ENCODE results near the gene CBY2. TPM values are rescaled to one million over a fixed set of nuclear protein-coding genes. Genes with fewer than 3 reads are reported as not detected.

The CBY2 gene
- total RNA-seq, 4 donors from 2014 or later, result not detected

GRCh38 chr13:45691251-45691650 is 10.9 kb upstream of the CBY2 start:
- TF ChIP-seq POLR2AphosphoS5 (IDR thresholded peaks at IDR 0.05) (no peak), POLR2A (IDR thresholded peaks at IDR 0.05) (no peak), CTCF (IDR thresholded peaks at IDR 0.05) (no peak), EP300 (IDR thresholded peaks at IDR 0.05) (no peak)
- Histone ChIP-seq H3K4me1 (no peaks in the 10 kb centered on the region), H3K9me3 (peaks cover 0 to 10% (median 0%) of the 10 kb centered on the region in 3 donors), H3K27ac (no peak overlapping the region), H3K36me3 (no peaks in the 10 kb centered on the region), H3K4me3 (no peak overlapping the region), H3K27me3 (peaks cover 5% of the 10 kb centered on the region)
- 50 to 87% methylated on average over 1 to 4 of the region's 4 CpGs for WGBS, 2 donors (ENCODE audit: low coverage in 1 of 2)
- ATAC-seq, result no peak

DNA sequence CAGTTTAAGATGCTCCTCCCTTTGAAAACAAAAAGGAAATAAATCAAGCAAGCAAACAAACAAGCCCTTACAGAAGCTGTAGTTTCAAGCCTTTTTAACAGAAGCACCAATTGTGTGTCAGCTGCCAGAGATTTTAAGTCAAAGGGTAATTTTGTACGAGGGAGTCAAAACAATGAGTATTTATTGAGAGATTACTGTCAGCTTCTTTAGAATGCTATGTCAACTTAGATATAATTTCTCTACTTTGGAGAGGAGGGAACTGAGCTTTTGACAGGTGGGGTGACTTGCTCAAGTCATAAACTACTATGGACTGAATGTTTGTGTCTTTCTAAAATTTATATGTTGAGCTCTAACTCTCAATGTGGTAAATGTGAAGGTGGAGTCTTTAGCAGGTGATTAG is 10.5 kb upstream of the CBY2 start:
- TF ChIP-seq CTCF (IDR thresholded peaks at IDR 0.05) (no peak), EP300 (IDR thresholded peaks at IDR 0.05) (no peak), POLR2A (IDR thresholded peaks at IDR 0.05) (no peak), POLR2AphosphoS5 (IDR thresholded peaks at IDR 0.05) (no peak)
- Histone ChIP-seq H3K4me3 (no peak overlapping the region), H3K4me1 (no peaks in the 10 kb centered on the region), H3K27ac (no peak overlapping the region), H3K9me3 (peaks cover 0 to 10% (median 0%) of the 10 kb centered on the region in 3 donors), H3K27me3 (peaks cover 5% of the 10 kb centered on the region), H3K36me3 (no peaks in the 10 kb centered on the region)
- ATAC-seq, result no peak
- 57 to 62% methylated on average over 1 of the region's 1 CpG for WGBS, 2 donors (ENCODE audit: low coverage in 1 of 2)

DNA sequence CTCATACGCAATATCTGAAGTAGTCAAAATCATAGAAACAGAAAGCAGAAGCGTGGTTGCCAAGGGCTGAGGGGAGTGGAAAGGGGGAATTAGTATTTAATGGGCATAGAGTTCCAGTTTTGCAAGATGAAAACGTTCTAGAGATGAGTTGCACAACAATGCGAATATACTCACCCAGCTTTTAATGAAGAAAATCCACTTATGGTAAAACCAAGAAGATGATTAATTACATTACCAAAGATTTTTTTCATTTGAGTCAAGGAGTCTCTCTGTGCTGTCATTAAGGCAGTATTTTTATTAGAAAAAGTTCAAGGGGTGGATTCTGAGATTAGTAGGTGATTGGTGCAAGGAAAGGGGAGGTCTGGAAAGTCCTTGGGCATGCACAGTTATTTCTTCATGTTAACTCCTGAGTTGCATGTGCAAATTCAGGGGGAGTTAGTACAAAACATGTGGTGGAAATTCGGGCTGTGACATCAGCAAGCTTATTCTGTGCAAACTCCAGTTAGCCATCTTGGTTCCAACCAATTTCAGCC is 6.9 kb upstream of the CBY2 start:
- Histone ChIP-seq H3K4me3 (no peak overlapping the region), H3K27ac (no peak overlapping the region), H3K27me3 (peaks cover 5% of the 10 kb centered on the region), H3K4me1 (no peaks in the 10 kb centered on the region), H3K9me3 (peaks cover 0 to 10% (median 0%) of the 10 kb centered on the region in 3 donors), H3K36me3 (no peaks in the 10 kb centered on the region)
- no peak for ATAC-seq
- TF ChIP-seq POLR2A (IDR thresholded peaks at IDR 0.05) (no peak), CTCF (IDR thresholded peaks at IDR 0.05) (no peak), POLR2AphosphoS5 (IDR thresholded peaks at IDR 0.05) (no peak), EP300 (IDR thresholded peaks at IDR 0.05) (no peak)
- 69 to 75% methylated on average over 5 of the region's 5 CpGs for WGBS, 2 donors (ENCODE audit: low coverage in 1 of 2)

DNA sequence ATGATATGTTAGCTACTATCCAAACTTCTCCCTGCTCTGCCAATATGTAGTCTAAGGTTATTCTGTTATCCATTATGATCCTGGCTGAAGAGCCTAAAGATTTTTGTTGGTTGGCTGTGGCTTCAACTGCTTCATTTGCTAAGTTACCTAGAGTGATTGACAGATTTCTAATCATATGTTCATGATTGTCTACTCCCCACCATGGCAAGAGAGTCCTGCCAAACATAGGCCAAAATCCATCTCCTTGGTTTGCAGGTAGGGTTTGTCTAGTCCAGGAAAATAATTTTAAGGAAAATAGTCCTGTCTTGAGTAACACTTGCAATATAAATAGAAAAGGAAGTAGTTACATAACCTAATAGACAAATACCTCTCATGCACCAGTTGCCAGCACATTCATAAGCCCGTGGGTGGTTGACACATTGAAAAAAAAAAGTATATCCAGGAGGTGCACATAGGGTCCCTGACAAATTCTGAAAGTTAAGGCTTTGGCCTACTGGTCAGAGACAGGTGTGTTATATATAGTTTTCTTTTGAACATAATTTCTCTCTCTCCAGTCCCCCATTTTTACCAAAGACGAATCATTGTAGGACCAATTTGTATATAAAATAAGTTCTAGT is 5.4 kb upstream of the CBY2 start:
- peaks cover 5% of the 10 kb centered on the region for H3K27me3 ChIP-seq
- ATAC-seq, result no peak
- H3K4me1 ChIP-seq, result no peaks in the 10 kb centered on the region
- TF ChIP-seq EP300 (IDR thresholded peaks at IDR 0.05), result no peak
- TF ChIP-seq POLR2AphosphoS5 (IDR thresholded peaks at IDR 0.05), result no peak
- no peak for TF ChIP-seq POLR2A (IDR thresholded peaks at IDR 0.05)
- TF ChIP-seq CTCF (IDR thresholded peaks at IDR 0.05), result no peak
- no peaks in the 10 kb centered on the region for H3K36me3 ChIP-seq
- H3K9me3 ChIP-seq, result peaks cover 0 to 8% (median 0%) of the 10 kb centered on the region in 3 donors
- 64 to 71% methylated on average over 2 of the region's 2 CpGs for WGBS, 2 donors (ENCODE audit: low coverage in 1 of 2)
- H3K4me3 ChIP-seq, result no peak overlapping the region
- H3K27ac ChIP-seq, result no peak overlapping the region

All from gastroesophageal sphincter (tissue), 4 donors.